Measurements from ENCODE around the gene KIF5B.
A peak's percentile ranks its signal among the peaks of the same experiment; 100 is the strongest.
"Not testable (repeated sequence)": the region's sequence is repeated elsewhere in the genome, so short reads cannot be mapped to it uniquely, and the experiment has no call there.

KIF5B gene

GRCh38 chr10:32073128-32073527 is 16.9 kb upstream of the KIF5B start:
- H3K27ac ChIP-seq: no peak overlapping the region
- TF ChIP-seq, protein P1, sequence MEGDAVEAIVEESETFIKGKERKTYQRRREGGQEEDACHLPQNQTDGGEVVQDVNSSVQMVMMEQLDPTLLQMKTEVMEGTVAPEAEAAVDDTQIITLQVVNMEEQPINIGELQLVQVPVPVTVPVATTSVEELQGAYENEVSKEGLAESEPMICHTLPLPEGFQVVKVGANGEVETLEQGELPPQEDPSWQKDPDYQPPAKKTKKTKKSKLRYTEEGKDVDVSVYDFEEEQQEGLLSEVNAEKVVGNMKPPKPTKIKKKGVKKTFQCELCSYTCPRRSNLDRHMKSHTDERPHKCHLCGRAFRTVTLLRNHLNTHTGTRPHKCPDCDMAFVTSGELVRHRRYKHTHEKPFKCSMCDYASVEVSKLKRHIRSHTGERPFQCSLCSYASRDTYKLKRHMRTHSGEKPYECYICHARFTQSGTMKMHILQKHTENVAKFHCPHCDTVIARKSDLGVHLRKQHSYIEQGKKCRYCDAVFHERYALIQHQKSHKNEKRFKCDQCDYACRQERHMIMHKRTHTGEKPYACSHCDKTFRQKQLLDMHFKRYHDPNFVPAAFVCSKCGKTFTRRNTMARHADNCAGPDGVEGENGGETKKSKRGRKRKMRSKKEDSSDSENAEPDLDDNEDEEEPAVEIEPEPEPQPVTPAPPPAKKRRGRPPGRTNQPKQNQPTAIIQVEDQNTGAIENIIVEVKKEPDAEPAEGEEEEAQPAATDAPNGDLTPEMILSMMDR (conservative IDR thresholded peaks at IDR 0.05; ENCODE audit: low read depth): no peak
- no peak for DNase-seq (ENCODE audit: low spot score)
- ChIA-PET POLR2A (ENCODE audit: low non-redundant PET) (no interaction called here), CTCF (no interaction called here)

DNA sequence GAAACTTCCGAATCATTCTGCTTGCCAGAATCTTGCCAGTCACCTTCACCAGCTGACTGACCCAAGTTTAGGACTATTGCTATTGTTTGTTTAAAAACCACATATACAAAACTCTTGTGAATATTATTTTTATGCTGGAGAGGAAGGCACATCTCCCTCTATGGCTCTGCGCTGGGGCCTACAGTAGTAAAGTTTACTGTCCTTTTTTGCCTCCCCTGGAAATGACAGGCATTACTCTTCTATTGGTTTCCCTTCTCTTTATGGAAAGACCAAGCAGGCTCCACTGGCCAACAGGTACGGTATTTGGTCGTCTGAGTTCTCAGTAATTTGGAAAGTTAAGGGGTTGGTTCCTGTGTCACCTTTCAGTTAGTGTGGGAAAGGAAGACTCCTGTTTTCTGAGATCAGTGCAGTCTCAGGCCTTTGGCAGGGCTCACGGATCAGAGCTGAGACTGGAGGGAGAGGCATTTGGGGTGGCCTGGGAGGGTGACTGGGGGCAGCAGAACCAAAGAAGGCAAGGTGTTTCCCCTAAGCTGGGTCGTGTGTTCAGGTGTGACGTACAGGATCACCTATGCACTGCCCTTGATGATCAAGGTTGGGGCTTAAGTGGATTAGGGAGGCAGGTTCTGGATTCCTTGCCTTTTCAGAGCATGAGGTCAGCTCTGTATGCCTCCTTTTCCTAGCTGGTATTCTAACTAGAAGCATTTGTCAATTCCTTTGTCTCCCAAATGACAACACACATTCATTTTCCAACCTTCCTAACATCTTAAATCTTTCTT is 16.0 kb upstream of the KIF5B start:
- CTCF ChIA-PET: no interaction called here
- POLR2A ChIA-PET (ENCODE audit: low non-redundant PET): no interaction called here

DNA sequence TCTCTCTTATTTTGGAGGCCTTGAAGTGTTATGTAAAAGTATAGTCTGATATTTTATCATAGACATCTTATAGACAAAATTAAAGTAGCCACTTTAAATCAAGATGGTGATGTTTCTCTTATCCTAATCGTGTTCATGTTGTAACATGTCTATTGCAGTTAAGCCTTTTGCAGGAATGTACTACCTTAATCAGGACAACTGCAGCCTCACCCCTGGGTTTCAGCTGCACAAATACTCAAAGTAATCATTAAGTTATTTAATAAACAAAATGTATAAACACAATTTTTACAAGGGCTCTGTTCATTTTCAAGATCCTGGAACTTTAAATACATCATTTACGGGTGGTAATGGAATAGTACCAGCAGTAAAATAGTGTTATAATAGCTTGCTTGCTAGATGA is 14.4 kb upstream of the KIF5B start:
- no peak overlapping the region for H3K27ac ChIP-seq
- ChIA-PET CTCF (no interaction called here), POLR2A (ENCODE audit: low non-redundant PET) (no interaction called here)
- peak; percentile 77 for DNase-seq (ENCODE audit: low spot score)
- TF ChIP-seq, protein P1 (conservative IDR thresholded peaks at IDR 0.05; ENCODE audit: low read depth): no peak

More for the DNA sequence above, 16.0 kb upstream of the KIF5B start:
- no peak for DNase-seq (ENCODE audit: low spot score)
- TF ChIP-seq, protein P1 (conservative IDR thresholded peaks at IDR 0.05; ENCODE audit: low read depth): no peak
- no peak overlapping the region for H3K27ac ChIP-seq

DNA sequence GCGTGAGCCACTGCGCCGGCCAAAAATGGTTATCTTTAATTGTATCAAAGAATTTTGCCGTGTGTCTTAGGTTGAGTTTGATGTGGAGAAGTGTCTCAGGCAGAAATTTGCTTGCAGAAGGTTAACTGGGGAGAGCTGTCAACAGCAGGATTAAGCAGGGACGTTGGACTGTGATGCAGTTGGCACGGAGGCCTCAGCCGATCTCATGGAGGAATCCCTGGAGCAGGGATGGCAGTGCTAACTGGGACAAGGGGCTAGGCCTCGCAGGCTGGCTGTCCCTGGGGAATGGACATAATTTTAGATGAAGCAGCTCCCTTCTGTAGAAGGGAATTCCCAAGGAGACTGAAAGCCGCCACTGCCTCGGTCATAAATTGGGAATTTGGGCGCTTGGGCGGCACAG is 12.3 kb upstream of the KIF5B start:
- POLR2A ChIA-PET (ENCODE audit: low non-redundant PET): no interaction called here
- DNase-seq (ENCODE audit: low spot score): no peak
- H3K27ac ChIP-seq: no peak overlapping the region
- TF ChIP-seq, protein P1 (conservative IDR thresholded peaks at IDR 0.05; ENCODE audit: low read depth): no peak
- CTCF ChIA-PET: interaction anchor here (0.6 kb wide), 1 partner anchor 180 kb away, joined by 3 read pairs; no protein-coding TSS in a partner anchor

DNA sequence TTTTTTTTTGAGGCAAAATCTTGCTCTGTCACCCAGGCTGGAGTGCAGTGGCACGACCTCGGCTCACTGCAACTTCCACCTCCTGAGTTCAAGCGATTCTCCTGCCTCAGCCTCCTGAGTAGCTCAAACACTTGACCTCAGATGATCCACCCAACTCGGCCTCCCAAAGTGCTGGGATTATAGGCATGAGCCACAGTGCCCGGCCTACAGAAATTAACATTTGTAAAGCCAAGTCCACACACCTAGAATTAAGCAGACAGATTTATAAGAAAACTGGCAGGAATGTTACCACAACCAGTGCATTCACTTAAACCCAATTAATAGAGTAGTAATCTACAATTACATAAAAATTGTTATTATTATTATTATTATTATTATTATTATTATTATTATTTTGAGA is 11.7 kb upstream of the KIF5B start:
- DNase-seq (ENCODE audit: low spot score); POLR2A ChIA-PET (ENCODE audit: low non-redundant PET); CTCF ChIA-PET; H3K27ac ChIP-seq: not testable (repeated sequence)

GRCh38 chr10:32065856-32066255 is 9.6 kb upstream of the KIF5B start:
- ChIA-PET CTCF (no interaction called here), POLR2A (ENCODE audit: low non-redundant PET) (interaction anchor here (0.5 kb wide), 1 partner anchor 12 kb away, joined by 3 read pairs; no protein-coding TSS in a partner anchor)
- DNase-seq (ENCODE audit: low spot score): peak; percentile 14
- H3K27ac ChIP-seq: no peak overlapping the region
- TF ChIP-seq, protein P1 (conservative IDR thresholded peaks at IDR 0.05; ENCODE audit: low read depth): no peak

DNA sequence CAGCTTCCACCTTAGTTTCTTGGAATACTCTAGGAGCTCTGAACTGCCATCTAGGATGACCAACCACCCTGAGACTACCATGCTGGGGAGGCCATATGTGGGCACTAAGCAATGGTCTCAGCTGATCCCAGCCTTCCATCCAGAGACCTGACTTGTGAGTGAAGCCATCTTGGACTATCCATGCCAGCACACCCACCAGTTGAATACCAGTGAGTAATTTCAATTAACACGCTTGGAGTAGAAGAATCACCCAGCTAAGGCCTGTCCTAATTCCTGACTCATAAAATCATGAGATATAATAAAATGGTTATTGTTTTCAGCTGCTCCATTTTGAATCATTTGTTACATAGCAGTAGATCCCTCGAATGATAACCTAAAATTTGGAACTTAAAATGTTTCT is 5.2 kb upstream of the KIF5B start:
- ChIA-PET POLR2A (ENCODE audit: low non-redundant PET) (no interaction called here), CTCF (interaction anchor here (0.6 kb wide), 1 partner anchor 134 kb away, joined by 4 read pairs; no protein-coding TSS in a partner anchor)
- no peak overlapping the region for H3K27ac ChIP-seq
- TF ChIP-seq, protein P1 (conservative IDR thresholded peaks at IDR 0.05; ENCODE audit: low read depth): no peak
- no peak for DNase-seq (ENCODE audit: low spot score)

Data from RWPE1 (cell line).